Lung microvascular endothelial cell (primary cell): ENCODE measurements around the gene UCHL3. TPM values are rescaled to one million over a fixed set of nuclear protein-coding genes. Genes with fewer than 3 reads are reported as not detected.
A peak's percentile ranks its signal among the peaks of the same experiment; 100 is the strongest.

Source experiments
- DNase-seq, 2 donors: peaks; one replicate each; pipeline versions ENCODE4 v3.0.0 to v3.0.0-alpha.2; 2010; ENCODE audit warnings: low read depth in 2 of 2
- total RNA-seq: library from RNA; depleted of rRNA; stranded (reverse); fragments of >200 nt; gene quantifications from 2 replicates; pipeline ENCODE4 v1.2.1, GENCODE V29; 2014

Gene UCHL3
- total RNA-seq, 1 donor from 2014 or later, result 30.4 TPM

DNA sequence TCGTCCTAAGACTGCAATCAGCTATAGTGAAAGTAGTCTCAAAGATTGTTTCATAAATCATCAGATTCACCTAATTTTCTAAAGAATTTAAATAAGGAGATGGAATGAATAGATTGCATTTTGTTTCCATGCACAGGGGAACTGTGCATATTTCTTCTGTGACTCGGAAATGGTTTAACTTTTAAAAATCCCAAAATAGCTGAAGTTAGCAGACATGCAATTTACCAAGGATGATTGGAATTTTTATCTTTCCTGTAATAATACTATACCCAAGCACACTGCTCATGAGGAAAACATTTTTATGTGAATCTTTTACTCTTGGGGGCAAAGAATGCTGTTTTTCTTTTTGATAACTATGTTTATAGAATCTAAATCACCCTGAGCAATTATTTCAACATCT is 71.6 kb downstream of the UCHL3 start:
- peak; percentile 15 to 36 for DNase-seq

DNA sequence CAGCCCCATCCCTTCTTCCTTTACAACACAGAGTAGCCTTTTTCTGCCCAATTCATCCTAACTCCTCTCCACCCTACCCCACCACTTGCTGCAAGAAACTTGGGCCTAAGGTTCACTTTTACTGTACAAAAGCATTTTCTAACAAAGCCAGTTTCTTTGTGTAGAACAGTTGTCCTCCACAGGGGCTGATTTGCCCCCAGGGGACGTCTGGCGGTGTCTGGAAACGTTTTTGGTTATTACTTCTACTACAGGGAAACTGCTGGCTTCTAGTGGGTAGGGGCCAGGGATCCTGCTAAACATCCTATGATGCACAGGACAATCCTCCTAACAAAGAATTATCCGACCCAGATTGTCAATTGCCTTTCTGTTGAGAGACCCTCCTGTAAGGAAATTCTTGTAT is 79.2 kb downstream of the UCHL3 start:
- no peak for DNase-seq

DNA sequence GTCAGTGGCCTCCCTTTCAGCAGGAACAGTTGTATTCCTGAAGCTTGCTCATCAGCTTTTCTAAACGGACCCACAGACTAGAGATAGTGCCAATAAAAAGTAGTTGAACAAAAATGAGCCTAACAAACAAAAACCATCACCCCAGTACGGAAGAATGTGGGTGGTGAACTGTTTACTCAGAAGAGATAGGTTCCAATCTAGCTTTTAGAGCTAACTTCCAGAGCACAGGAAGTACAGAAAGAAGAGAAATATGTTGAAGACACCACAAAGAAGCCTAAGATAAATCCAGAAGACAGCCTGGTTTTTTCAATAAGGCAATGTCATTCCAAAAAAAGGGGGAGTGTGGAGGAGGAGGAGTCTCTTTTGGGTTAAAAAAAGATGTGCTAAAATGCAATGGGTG is 83.7 kb downstream of the UCHL3 start:
- DNase-seq, result peak in 1 of 2 donors; percentile 17

DNA sequence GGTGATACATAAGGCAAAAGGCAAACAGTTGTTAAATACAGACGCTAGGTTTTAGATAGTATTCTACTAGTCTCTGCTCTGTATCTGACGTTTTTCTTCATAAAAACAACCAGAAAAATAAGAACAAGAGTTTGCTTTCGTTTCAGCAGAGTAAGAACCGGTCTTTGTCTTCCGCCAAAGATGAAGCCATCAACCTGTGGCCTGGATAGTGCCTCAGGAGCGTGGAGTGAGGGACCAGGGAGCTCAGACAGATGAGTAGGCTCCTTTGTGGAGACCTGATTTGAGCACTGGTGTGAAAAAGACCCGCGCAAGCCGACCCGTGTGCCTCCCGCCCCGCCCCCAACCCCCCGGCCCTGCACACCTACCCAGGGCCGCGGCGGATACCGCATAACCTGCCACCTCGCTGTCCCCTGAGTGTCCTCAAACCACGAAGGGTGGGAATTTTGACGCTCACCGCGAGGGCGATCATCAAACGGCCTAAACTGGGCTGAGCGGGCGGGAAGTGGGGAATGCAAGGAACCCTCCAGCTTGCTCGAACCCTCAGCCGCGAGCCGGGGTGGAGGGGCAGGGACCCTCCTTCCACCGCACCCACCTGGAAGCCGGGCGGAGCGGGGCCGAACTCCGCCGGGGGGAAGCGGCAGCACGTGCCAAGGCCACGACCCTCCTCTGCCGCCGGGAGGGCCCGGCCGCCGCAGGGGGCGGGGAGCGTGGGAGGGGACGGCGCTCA is 85.7 kb downstream of the UCHL3 start:
- DNase-seq, result peak; percentile 6 to 7

DNA sequence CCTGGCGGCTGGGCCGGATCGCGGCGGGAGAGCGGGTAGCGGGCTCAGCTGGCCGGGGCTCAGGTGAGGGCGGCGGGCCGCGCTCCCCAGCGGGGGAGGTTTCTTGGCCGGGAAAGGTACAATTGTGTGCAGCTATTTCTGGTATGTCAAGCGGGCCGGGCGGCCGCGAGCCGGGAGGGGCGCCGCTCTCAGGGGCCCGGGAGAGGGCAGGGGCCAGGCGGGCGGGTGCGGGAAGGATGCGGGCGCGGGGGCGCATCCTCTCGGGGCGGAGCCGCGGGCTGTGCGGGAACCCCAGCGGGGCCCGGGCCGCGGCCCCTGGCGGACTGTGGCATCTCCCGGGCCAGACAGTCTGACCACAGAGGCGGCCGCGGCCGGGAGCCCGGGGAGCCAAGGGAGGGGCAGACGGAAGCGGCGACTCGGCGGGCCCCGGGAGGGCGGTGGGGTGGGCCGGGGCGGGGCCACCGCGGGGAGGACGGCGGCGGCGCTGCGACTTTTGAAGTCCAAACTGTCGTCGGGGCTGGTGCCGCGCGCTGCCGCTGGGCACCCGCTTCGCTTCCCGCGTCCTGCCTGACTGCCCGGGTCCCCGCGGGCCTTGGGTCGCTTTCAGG is 86.3 kb downstream of the UCHL3 start, which contains the start of gene LMO7:
LMO7 (plus strand) TSS at position 503 of the 608 bp plus-strand sequence. CDS start 328 bp downstream, outside the sequence.
- peak; percentile 46 to 53 for DNase-seq

DNA sequence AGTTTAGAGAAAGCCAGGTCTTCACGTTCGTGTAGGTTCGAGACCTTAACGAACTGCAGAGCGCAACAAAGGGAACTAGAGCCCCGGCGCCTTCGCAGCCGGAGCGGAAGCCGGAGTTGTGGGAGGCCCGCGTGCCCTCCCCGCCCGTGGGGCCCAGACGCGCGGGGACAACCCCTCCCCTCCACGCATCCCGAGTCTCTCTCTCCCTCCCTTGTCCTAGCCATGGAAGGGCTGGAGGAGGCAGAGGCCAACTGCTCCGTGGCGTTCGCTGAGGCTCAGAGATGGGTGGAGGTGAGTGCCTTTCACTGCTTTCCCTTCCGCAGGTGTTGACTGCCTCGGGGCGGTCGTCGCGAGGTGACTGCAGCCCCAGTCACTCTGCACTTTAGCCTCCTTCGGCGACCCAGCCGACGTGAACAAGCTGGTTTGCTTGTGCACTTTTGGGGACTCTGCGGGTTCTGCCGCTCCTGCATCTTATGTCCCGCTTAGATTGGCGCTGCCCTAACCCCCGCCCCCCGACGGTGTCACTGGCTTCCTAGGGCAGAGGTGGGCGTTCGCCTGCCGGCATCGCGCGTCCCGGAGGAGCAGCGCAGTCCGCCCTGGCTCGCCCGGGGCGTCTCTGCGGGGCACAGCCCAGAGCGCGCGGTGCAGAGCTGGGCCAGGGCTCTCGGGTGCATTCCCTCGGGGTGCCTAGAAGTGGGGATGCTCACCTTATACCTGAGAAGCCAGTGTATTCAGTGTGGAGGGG is 87.0 kb downstream of the UCHL3 start:
- DNase-seq, result peak; percentile 27 to 31

DNA sequence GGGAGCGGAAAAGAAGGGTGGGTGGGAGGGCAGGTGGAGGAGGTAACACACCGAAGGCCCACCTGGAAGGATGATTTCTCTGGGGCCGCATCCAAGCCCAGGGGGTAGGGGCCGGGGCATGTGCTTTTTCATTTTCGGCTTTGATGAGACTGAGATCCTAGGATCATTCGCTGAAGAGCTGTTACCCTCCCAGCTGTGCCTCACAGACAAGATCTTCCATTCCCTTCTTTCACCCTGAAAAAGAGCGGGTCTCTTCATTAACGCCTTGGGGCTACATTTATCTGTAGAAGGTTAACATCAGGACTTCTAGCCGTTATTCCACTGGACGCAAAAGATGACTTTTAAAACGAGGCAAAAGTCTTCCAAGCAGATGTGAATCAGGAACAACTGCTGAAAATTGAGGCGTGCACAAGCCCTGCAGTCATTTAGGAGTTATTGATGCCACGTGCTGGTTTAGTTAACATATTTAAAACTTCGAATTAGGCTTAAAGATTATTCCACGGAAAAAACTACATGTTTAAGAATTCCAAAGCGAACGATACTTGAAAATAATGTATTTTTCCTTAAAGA is 87.7 kb downstream of the UCHL3 start:
- peak in 1 of 2 donors; percentile 8 for DNase-seq

DNA sequence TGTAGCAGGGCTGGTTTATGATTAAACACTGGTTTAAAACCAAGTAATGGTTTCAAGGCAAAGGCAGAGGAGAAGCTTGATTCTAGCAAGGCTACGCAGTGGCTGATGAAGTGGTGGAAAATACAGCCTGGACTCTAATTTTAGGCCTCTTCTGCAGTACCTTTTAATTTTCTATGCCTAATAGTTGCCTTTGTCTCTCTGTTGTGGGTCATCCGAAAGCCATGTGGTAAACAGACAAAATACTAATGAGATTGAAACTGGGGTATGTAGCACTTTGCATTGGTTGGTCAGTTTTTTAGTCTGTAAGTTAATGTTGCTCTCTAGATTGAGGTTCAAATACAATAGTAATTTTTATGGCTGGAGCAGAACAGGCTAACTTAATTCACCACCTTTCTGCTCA is 89.9 kb downstream of the UCHL3 start:
- DNase-seq, result no peak

DNA sequence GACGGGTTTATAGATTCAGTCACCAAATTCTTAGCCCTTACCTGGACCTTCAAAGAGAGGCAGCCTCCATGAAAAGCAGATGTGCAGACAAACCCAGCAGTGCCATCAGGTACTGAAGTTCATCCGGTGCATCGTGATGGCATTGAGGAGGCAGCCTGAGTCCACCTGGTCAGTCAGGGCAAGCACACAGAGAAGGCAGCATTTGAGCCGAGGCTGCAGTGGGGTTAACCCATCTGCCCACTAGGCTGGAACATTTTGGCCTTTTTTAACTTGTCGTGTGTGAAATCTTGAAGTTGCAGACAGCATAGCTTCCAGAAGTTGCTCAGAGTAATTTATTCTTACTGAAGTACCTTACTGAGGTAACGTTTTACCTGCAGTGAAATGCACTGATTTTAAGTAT is 91.4 kb downstream of the UCHL3 start:
- DNase-seq, result no peak

DNA sequence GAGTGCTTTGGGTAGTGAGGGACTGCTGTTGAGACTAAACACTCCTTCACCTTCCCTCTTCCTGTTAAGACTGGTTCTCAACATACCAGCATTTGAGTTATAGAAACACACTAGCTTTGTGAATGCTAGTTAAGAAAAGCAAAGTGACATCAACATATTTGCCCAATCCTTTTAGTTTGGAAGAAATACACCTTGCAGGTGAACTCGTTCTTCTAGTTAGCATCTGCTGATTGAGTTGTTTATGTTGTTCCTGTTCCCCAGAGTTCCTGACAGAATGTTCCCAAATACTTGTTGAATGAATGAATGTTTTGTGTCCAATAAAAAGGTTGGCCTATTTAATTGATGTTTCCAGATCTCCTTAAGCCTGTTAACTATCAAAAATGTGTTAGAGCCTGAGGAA is 93.6 kb downstream of the UCHL3 start:
- DNase-seq, result no peak

DNA sequence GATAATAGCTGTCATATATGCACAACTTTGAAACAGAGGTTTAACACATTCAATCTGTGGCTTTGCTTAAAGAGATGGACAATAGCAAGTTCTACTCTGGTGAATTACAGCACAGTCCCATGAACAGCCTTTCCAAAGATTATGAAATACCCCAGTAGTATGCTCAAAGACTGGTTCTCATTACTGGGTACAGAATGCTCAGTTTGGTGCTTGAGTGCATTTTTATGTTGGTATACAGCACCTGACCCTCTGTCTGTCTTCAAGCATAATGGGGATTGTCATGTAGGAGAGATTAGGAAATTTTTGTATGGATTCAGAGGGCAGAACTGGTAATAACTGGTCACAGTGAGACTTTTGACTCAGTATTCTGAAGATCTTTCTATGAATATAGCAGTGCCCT is 94.1 kb downstream of the UCHL3 start:
- no peak for DNase-seq

DNA sequence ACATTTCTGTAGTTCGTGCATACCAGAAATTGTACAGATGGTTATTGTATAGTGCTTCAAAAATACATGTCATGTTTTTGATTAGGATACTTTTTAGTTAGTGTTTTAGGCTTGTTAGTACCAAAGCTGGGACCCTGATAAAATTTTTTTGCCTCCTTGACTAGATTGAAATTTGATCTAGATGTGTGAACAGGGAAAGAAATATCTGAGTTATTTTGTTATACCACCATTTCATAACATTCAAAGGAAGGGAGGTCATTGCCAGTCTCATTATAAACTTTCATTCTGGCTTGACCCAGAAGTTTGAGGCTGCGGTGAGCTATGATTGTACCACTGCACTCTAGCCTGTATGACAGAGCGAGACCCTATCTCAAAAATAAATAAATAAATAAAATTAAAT is 95.5 kb downstream of the UCHL3 start:
- no peak for DNase-seq

DNA sequence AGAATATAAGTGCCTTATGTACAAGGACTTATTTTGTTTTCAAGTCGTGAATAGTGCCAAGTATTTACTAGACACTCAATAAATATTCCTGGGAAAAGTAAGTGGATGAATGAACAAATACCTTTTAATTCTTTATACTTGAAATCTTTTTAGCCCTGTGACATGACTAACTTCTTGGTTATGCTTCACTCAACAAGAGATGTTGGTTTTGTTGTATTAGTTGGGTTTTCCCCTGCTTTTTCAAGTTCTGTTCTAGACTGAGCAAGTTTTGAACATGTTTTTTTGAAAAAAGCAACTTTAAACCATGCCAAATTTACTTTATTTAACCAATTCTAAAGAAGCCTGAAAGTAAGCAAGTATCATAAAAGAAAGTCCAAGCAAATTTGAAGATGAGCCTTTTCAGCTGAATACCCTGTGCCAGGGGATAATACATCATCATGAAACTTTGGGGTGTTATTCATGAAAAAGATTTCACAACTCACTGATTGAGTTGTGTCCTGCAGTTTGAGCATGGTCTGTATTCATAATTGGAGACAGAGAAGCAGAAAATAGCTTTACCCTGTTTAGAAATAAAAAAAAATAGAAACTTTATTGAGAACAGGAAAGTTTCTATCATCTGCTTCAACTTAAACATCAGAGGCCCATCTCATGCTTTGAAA is 97.7 kb downstream of the UCHL3 start:
- no peak for DNase-seq

DNA sequence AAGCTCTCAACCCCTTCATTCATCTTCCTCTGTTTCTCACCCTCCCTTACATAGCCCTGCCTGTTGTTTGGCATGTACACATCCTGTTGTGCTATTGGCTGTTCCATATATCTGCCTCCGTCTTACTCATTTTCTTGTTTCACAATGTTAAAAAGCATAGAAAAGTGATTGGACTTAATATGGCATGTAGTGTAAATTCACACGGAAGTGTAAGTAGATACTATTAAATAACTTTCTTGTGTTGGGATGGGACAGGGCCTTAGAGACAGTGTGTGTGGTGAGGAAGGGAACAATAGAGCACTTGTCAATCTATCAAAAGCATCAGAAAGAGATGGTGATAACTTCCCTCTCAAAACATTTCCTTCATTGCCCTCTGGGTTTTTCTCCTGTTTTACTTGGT is 98.9 kb downstream of the UCHL3 start:
- DNase-seq, result no peak

DNA sequence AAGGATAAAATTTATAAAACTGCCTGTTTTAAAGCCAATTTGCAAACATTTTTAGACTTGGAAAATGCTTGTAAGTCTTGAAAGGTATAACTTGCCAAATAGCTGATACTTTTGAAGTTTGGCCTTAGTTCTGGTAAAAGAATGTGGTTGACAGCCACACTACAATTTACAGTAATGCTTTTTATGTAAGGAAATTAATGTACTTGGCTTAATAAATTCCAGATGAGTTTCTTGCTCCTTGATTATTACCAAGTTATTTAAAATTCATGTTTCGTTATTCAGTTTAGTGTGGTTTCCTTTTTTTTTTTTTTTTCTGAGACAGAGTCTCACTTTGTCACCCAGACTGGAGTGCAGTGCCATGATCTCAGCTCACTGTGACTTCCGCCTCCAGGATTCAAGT is 101.4 kb downstream of the UCHL3 start:
- DNase-seq, result no peak

DNA sequence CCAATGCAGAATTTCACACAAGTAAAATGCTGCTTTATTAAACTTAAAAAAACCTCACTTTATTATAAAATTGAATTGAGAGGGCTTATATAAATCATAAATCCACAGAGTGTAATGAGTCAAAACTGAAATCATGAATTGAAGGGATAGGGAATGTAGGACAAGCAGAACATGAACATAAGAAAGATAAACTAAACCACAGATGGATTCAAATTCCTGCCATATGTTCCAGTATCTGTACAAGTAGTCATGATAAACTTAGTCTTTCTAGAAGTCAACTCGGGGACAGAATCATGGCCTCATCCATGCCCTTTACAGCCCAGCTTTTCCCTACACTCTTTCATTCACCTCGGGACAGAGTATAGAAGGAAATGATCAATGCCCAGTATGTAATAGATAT is 103.1 kb downstream of the UCHL3 start:
- DNase-seq, result no peak

Other genes with a start within 250 kb of the UCHL3 start
- 36.6 and 60.5 TPM in 2 replicates for gene TBC1D4, start 67.6 kb upstream of the UCHL3 start, total RNA-seq
- 40.3 and 81.5 TPM in 2 replicates for gene COMMD6, start 11.9 kb upstream of the UCHL3 start, total RNA-seq
- 25.6 and 31.2 TPM in 2 replicates for gene LMO7, start 86.5 kb downstream of the UCHL3 start, total RNA-seq